GM19238 (cell line): ENCODE data around the gene SEMA5A.

Experiments used
- DNase-seq: peaks from one replicate; pipeline ENCODE4 v3.0.0; 2011; ENCODE audit warnings: low spot score; ENCODE audit not compliant: insufficient read length

Gene SEMA5A

DNA sequence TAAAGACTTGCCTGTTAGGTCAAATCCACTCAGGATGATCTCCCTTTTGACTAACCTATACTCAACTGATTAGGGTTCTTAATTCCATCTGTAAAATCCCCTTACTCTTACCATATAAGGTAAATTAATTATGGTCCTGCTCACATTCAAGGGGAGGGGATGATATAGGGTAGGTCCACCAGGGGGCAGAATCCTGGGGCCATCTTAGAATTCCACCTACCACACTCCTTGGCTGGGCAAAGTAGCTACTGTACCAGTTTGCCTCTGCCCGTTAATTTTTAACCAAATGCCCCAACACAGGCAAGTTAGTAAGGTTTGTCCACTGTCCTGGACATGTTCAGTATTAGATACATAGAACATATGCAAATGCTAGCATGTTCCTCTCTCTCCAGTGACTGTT, 262.4 kb downstream of the SEMA5A start:
- DNase-seq, result no peak

DNA sequence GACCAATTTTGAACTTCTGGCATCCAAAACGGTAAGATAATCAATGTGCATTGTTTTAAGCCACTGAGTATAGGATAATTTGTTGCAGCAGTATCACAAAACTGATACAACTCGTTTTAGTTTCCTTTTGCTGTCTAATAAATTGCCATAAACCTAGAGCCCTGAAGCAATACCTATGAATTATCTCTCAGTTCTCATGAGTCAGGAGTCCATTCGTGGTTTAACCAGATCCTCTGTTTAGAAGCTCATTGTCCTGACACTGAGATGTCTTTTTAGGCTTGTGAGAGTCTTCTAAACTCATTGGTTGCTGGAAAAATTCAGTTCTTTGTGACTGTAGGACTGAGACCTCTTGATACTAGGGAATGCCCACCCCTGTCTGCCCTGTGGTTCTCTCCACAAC, 262.9 kb downstream of the SEMA5A start:
- no peak for DNase-seq

DNA sequence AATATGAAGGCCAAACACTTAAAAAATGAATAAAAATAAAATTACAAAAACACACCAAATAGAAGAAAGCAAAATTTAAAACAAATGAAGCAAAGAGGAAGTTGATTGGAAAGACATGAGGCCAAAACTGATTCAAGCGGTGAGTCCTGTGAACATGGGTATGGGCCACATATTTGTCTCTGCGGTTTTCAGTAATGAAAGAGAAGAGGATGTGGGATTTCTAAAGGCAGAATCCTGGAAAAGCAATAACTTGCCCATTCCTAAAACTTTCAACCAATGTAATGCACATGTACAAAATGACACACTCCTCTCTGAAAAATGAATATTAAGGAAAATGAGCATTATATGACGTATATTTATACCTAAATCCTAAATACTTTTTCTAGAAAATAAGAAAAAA, 263.7 kb downstream of the SEMA5A start:
- DNase-seq, result no peak

DNA sequence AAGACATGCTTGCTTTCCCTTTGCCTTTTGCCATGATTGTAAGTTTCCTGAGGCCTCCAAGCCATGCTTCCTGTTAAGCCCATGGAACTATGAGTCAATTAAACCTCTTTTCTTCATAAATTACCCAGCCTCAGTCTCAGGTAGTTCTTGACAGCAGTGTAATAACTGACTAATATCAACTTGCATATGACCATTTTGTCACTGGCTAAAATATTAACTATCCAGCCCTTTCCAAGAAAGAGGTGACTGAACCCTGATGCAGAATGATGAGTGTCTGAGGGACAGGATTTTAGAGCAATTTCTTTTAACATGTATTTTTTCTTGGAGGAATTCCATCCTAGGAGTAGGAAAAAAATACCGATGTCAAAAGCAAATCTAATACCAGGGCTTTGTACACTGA, 266.1 kb downstream of the SEMA5A start:
- no peak for DNase-seq

DNA sequence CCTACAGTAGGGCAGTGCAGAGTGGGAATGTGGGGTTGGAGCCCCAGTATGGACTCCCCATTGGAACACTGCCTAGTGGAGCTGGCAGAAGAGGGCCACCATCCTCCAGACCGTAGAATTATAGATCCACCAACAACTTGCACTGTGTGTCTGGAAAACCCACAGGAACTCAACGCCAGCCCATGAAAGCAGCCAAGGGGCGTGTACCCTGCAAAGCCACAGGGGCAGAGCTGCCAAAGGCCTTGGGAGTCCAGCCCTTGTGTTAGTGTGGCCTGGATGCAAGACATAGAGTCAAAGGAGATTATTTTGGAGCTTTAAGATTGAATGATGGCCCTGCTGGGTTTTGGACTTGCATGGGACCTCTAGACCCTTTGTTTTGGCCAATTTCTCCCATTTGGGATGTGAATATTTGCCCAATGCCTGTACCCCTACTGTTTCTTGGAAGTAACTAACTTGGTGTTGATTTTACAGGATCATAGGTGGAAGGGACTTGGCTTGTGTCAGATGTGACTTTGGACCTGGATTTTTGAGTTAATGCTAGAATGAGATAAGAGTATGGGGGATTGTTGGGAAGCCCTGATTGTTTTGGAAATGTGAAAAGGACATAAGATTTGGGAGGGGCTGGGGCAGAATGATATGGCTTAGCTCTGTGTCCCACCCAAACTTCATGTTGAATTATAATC, 266.8 kb downstream of the SEMA5A start:
- no peak for DNase-seq

DNA sequence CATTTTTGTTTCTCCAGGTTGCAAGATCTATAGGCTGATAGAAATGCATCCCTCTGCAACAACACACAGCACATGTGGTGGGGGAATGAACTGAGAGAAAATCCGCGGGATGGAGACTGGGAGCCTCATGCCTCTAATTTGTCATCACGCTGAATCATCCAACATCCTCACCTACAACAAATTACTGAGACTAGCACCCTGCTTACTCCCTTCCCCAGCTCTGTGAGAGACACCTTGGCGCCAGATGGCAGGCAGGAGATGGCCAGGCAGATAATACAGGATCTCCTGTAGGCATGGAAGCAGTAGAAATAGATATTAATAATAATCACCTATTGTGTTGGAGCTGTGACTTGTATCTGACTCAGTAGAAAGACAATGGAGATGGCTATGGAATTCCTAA, 276.9 kb downstream of the SEMA5A start:
- no peak for DNase-seq

DNA sequence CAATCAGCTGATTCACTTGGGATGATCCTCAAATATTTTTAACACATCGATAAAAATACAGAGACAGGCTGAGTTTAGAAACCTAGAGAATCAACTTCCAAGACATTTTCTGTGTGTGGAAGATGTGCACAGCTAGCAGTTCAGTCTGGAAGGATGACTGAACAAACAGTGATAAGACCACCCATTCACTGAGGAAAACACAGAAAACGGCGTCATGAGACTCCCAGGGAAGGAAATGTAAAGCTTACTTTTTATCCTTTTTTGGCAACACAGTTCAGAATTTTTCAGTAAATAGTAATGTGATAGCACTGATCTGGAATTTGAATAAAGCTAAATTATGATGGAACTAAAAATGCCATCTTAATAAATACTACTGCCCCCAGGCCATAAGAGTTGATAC, 277.6 kb downstream of the SEMA5A start:
- DNase-seq, result no peak

DNA sequence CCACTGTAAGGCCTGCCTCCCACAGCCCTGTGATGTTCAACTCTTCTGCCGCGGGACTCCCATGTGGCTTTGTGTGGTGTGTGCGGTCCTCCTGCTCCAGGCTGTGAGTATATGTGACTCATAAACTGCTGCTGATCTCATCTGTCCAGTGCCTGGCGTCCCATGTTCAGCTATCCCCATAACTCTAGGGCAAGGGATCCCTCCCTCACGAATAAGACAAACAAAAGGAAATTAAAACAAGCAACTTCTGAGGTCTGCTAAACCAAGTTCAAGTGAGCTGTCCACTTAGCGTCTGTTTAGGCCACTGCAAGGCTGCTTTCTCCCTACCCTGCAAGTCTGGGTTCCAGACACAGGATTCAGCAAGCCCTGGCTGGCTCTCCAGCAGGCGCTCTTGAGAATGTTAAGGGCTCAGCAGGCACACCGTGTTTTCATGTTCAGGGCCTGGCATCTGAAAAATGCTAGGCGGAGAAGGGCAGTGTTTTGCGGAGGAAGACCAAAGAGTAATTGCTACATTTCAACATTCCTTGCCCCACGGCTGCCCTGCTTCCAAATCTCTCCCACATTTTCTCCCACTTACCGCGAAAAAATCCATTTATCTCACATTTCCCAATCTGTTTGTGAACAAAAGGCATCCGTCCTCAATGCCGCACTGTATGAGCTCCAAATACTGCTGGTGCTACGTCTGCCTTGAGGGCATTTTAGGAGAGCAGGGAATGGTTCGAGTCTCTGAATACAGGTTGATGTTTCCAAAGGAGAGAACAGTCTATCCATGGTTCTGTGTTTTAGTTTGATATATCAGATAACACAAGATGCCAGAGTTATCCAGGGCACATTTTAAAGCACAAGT, 280.2 kb downstream of the SEMA5A start:
- DNase-seq, result no peak

DNA sequence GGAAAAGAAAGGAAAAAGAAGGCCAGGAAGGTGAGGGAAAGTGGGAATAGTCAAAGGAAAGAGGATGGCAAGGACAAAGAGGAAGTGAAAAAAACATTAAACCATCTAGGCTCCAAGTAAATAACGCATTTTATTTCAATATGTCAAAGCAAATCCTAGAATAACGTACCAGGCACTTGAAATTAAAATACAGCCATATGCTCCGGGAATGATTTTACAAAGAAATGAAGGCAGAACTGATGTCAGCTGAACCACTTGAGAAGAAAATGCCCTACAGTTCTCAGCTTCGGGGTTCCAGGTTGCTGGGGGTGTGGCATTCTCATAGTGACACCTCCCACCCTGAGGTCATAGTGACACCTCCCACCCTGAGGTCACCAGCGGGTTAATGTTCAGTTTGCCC, 281.6 kb downstream of the SEMA5A start:
- DNase-seq, result no peak

DNA sequence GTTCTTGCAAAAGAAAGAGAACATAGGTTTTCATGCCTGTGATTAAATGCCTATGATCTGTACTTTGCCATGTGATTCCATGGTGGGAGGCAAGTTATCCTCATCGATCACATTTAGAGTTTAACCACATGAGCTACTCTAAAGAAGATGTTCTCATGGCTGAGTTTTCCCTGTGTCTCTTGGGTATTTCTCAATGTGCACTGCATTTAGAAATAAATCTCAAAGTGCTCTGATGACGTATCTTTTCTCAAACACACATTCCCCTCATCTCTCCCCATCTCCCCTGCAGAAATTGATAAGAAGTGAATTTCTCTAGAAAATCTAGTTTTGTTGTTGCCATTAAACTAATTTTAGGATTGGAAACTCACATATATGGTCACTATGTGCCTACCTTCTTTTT, 282.2 kb downstream of the SEMA5A start:
- DNase-seq, result no peak

DNA sequence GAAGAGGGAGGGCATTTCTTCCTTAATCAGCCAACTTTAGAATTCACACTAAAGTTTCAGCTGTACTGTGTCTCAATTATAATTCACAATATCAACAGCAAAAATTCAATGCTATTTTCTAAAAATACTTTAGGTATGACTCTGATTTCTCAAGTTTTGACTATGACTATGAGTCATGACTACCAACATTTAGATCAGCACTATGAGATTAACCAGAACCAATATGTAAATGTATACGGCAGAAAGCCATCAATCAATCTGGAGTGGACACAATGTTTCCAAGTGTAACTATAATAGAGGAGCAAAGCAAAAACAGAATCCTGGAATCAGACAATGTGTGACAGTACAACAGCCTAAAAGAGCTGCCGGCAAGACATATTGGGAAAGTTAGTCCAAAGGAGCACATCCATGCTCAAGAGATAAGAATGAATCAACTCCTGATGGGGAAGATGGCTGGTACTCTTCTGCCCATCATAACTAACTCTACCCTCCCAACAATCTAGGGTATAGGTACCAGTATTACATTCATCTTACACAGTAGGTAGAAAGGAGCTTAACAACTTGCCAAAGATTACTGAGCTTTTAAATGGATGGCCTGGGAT, 294.4 kb downstream of the SEMA5A start:
- no peak for DNase-seq

DNA sequence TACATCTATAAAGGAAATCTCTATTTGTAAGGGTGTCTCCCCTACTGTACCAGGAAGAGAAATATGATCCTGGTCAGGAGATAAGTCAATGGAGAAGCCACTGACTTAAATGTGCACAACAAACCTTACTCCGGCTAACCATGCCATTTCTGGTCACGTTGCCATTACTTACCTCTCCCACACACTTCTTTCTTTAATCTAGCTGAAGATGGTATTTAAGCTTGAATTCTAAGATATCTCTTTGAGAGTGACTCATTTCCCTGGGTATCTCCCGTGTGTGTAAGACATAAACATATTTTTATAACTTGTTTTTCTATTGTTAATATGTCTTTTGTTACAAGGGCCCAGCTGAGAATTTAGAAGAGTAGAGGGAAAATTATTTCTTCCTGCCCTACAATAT, 296.6 kb downstream of the SEMA5A start:
- DNase-seq, result no peak

DNA sequence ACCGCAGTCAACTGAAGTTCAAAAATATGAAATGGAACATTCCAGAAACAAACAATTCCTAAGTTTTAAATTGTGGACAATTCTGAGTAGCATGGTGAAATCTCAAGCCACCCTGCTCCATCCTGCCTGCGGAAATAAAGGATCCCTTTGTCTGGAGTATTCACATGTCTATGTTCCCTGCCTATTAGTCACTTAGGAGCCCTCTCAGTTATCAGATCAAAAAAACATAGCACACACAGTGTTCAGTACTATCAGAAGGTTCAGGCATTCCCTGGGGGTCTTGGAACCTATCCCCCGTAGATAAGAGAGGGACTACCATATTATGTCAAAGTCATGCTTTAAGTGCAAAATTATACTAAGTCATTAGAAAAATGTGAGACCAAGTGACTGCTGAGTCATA, 300.8 kb downstream of the SEMA5A start:
- DNase-seq, result no peak

DNA sequence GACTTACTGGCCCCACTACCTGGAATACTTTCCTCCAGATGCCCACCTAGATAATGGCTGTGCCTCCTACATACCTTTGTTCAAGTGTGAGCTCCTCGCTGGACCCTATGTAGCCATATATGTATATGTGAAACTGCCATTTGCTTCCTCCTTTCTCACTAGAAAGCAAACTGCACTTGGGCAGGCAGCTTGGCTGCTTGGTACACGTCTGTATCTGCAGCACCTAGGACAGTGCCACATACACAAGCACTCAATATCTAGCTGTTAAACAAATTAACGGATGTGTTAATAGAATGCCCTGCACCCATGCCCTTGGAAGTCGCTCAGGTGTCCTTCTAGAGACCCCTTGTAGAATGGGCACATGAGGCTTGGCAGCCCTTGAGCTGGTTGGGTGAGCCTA, 301.5 kb downstream of the SEMA5A start:
- DNase-seq, result no peak

DNA sequence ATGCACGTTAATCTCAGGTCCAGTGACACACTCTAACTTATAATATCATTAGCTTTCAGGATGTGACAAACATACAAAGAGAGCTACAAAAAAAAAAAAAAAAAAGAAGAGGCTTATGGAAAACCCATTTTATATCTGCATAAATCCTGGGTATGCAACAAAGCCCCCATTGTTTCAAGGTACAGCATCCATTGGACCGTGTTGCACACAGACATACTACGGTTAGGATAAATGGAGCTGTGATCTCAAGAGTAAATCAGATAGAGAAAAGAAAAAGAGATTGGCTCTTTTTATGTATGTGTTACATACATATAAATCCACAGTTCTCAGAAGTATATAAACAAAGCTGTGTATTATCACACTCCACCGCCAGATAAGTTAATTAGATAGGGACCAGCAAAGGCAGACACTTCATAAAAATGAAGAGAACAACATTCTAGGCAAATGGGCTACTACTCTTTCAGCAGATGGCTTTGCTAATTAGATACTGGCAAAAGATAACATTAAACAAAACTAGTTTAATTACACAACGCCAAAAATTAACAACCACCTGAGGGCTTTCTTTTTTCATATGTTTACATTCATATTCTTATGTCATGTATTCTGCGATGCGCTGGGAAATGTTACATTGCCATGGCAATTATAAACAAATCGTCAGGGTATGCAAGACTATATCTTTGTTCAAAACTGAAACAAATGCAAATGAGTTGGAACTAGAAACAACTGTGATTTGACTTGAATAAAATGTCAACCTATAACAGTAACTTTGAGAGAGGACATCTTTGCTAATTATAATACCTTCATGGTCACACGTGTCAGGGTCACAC, 304.2 kb downstream of the SEMA5A start:
- DNase-seq, result no peak

DNA sequence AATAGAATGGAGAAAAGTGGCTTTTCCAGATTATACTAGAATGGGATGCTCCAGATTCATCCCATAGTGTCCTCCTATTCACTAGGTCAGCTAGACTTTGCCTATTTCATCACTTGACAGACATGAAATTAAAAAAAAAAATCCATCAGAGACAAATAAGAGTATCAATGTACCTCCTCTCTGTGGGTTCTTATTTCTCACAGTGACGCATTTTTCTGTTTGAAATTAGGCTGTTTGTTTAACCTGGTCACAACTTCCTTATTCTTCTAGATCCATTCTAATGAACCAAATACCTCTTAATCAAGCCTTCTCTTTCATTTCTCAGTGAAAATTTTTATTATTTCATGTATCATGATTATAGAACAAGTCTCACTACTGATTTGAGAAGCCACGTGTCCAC, 305.4 kb downstream of the SEMA5A start:
- no peak for DNase-seq

DNA sequence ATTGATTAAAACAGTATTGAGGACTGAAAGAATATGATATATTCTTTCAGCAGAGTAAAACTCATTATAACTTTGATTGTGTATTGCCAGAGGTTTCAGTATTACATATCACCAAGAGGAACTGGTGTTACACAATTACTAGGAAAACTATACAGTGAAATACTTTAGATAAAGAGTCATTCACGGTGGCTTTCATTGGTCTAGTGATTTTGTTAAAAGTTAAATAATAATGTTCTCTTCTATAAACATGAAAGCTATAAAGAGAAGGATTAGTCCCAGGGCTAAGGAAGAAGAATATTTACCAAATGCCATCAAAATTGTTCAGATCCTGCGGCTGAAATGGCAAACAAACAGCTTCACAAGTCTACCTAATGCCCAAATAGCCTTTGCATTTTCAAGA, 306.2 kb downstream of the SEMA5A start:
- no peak for DNase-seq

DNA sequence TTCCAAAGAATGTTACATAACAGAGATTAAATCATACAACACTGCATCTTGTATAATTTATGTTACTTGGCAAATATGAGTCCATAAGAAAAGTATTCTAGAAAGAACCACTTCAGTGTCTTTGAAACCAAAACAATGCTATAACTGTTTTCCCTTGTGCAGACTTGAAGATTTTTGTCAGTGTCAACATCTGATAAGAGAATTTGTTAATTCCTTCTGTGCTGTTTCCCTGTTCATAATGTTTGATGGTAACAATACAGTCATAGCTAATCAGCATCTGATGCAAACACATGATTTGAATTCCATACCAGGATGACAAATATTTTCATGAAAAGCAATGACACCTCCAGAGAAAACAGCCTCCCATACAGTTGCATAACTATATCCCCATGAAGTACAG, 306.8 kb downstream of the SEMA5A start:
- no peak for DNase-seq

DNA sequence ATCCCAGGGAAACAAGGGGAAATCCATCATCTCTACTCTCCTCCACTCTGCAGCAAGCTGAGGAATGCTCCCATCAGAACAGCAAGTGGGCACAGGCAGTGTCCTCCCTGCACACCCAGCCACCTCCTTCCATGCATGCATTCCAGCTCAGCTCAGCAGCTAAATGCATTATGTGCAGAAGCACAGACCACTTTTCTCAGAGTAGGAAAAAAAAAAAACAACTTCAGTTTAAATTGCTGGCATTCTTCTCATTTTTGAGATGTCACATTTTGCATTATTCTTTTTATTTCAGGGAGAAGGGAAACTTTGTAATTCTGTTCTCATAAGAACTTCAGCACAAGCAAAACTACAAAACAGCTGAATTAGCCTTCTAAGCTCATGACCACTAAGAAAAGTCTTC, 312.2 kb downstream of the SEMA5A start:
- DNase-seq, result no peak

DNA sequence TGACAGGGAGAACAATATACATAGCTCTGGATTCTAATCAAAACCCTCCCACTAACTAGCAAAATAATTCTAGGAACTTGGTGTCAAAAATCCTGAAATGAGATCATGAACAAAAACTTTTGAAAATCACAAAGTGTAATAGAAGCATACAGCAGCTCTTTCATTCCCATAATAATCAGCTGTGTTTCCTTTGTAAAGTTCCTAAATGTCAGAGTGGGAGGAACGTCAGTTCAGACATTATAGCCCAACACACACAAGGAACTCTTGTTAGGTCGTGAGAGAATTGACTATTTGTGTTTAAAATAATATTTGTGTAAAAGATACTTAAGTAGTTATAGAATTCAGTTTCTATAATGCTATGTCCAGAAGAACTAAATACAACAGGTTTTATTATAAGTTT, 312.8 kb downstream of the SEMA5A start:
- no peak for DNase-seq

DNA sequence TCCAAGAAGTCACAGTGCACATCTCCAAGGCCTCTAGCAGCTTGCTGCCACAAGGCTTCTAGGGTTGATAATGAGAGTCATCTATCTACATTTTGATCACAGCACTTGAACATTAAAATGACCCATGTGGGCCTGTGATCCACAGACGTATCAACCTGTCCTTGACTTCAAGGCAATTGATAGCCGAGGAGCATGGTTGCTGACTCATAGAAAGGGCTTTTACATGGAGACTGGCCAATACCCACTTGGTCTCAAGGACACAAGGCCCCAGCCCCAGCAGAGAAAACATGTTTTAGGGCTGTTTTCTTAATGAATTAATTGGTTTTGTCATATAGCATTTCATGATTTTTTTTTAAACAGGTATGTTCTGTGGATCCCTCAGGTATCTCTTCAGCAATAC, 314.0 kb downstream of the SEMA5A start:
- DNase-seq, result no peak

DNA sequence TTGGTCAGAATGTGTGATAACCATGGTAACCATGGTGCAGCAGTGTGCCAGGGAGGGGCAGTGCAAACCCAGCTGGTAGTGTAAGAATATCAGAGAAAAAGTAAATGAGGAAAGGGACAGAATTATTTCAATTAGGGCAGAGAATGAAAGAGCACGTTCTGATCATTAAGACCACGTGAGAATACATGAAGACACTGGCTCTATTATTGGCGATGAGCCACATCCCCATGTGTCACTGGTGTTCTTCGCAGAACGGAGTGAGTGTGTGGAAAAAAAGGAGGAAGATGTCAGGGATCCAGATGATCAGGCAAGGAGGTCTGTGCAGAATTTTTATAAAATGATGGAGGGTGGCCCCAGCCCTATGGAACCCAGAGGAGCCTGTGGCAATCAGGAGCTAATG, 315.5 kb downstream of the SEMA5A start:
- no peak for DNase-seq
